PC-3 (cell line): ENCODE data around the gene HOXB7. TPM values are rescaled to one million over a fixed set of nuclear protein-coding genes. Genes with fewer than 3 reads are reported as not detected.

Experiments used
- ATAC-seq: fragments of 200-7000 bp; cut with Tn5 transposase; 2 replicates; pipeline ENCODE4 v1.9.1; 2020; ENCODE audit warnings: mild to moderate bottlenecking, moderate library complexity
- BruUV-seq: library from RNA; stranded (reverse); fragments of 400-500 nt; replicated peaks from 2 replicates; lab custom pipeline; 2021; lab: Mats Ljungman, UMichigan
- CTCF ChIA-PET: fragments of 300-600 bp; sonication (Branson Sonifier 250); formaldehyde crosslinking; loops from one replicate; lab custom pipeline; 2022; ENCODE audit warnings: antibody characterized with exemption; lab: Charles Lee
- POLR2A ChIA-PET: fragments of 300-600 bp; sonication (Branson Sonifier 250); formaldehyde crosslinking; loops from one replicate; lab custom pipeline; 2022; ENCODE audit warnings: antibody characterized with exemption; ENCODE audit not compliant: unreplicated experiment; lab: Charles Lee
- DNase-seq: peaks from one replicate; pipeline ENCODE4 v3.0.0-alpha.2; 2015
- H2AFZ ChIP-seq: fragments of 300-600 bp; sonication (generic); 2 replicates; pipeline ENCODE4 v1.6.0; 2016; ENCODE audit warnings: antibody characterized with exemption, low read length
- H3F3A ChIP-seq: fragments of 300-600 bp; sonication (generic); one replicate; pipeline ENCODE4 v1.6.0; 2017; ENCODE audit warnings: antibody characterized with exemption, low read length, control low read depth, mild to moderate bottlenecking; ENCODE audit not compliant: unreplicated experiment
- H3K27ac ChIP-seq: fragments of 300-600 bp; sonication (generic); 2 replicates; pipeline ENCODE4 v1.5.1; 2016; ENCODE audit warnings: mild to moderate bottlenecking, low read length
- H3K27me3 ChIP-seq: fragments of 300-600 bp; sonication (generic); 2 replicates; pipeline ENCODE4 v1.6.1; 2016; ENCODE audit warnings: low read length, mixed read lengths
- H3K36me3 ChIP-seq: fragments of 300-600 bp; sonication (generic); 2 replicates; pipeline ENCODE4 v1.6.1; 2016; ENCODE audit warnings: low read depth, mixed run types, low read length, mixed read lengths
- H3K4me1 ChIP-seq: fragments of 300-600 bp; sonication (generic); 2 replicates; pipeline ENCODE4 v1.5.1; 2016; ENCODE audit warnings: low read length; ENCODE audit not compliant: insufficient read depth
- H3K4me2 ChIP-seq: fragments of 300-600 bp; sonication (generic); 2 replicates; pipeline ENCODE4 v1.6.0; 2016; ENCODE audit warnings: low read length
- H3K4me3 ChIP-seq: fragments of 300-600 bp; sonication (generic); 2 replicates; pipeline ENCODE4 v1.5.1; 2016; ENCODE audit warnings: mild to moderate bottlenecking, low read length, mixed read lengths
- H3K79me2 ChIP-seq: fragments of 300-600 bp; sonication (generic); 2 replicates; pipeline ENCODE4 v1.6.1; 2017; ENCODE audit warnings: low read length, mixed read lengths
- H3K9ac ChIP-seq: fragments of 300-600 bp; sonication (generic); 2 replicates; pipeline ENCODE4 v1.6.0; 2016; ENCODE audit warnings: mild to moderate bottlenecking, low read length
- H3K9me2 ChIP-seq: fragments of 300-600 bp; sonication (generic); replicated peaks from 2 replicates; pipeline ENCODE4 v1.6.1; 2016; ENCODE audit warnings: mixed run types, low read length, mixed read lengths
- H3K9me3 ChIP-seq: fragments of 300-600 bp; sonication (generic); 2 replicates; pipeline ENCODE4 v1.6.1; 2016; ENCODE audit warnings: low read length, mixed read lengths
- H4K20me1 ChIP-seq: fragments of 300-600 bp; sonication (generic); 2 replicates; pipeline ENCODE4 v1.6.1; 2016; ENCODE audit warnings: low read length, mixed read lengths
- CTCF ChIP-seq: fragments of 300-600 bp; sonication (generic); conservative IDR thresholded peaks from 2 replicates; pipeline ENCODE4 v1.5.1; 2017; ENCODE audit warnings: antibody characterized with exemption, low read depth, mild to moderate bottlenecking, low read length
- EZH2 ChIP-seq: fragments of 300-600 bp; sonication (generic); IDR thresholded peaks from one replicate; pipeline ENCODE4 v1.6.1; 2017; ENCODE audit warnings: antibody characterized with exemption, mild to moderate bottlenecking, low read length; ENCODE audit not compliant: unreplicated experiment
- EZH2phosphoT487 ChIP-seq: fragments of 300-600 bp; sonication (generic); IDR thresholded peaks from 2 replicates; pipeline ENCODE4 v1.6.1; 2018; ENCODE audit warnings: mild to moderate bottlenecking, antibody characterized with exemption, low read length, borderline replicate concordance
- intact Hi-C: fragments of 100-400 bp; cut with micrococcal nuclease; formaldehyde crosslinking; loops from 2 replicates; pipeline ENCODE4 v1.9.0; 2023
- total RNA-seq: library from RNA; depleted of rRNA; stranded (reverse); fragments of >200 nt; gene quantifications from 2 replicates; pipeline ENCODE4 v1.2.3, GENCODE V29; 2014

HOXB7 gene
- total RNA-seq, 1 experiment from 2014 or later = not detected

DNA sequence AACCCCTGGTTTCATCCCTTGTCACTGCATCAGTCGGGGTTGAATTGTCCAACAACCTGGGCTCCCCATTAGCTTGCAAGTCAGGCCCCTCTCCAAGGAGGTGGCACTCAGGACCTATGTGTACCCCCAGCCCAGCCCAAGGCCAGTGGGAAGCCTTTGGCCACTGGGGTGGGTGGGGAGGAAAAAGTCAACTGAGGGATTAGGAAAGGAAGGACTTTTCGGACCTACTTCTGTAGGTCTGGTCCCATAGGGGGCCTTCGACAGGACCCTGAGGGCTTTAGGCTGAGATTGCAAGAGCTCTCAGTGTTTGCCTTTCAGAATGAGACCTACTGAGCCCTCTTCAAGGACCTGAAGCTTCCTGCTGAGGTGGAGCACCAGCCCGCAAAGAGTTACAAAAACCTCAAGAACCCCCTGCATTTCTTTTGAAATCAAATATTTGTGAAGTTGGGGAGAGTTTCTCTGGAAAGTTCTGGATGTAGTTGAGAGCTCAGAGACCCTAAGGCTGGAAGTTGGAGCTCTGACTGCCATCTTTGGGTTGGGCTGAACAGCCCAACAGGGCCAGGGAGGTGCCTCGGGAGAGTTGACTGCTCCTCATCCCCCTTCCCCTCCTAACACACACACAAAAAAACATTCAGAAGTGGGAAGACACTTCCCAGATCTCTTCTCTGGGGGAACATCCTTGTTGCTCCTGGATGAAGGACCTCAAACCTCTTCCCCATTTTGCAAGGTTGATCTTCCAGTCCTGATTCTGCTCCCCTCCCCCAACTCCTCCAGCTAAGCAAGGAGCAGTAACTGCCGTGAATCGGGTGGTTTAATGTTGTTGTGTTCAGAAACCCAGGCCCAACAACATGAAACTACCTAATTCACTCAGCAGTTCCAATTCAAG is 21.1 kb upstream of the HOXB7 start:
- intact Hi-C loops = no loop called here
- CTCF ChIA-PET = no interaction called here
- Histone ChIP-seq H3K4me1 (peaks cover 8% of the 10 kb centered on the region), H3K79me2 (no peaks in the 10 kb centered on the region), H3K9me2 (no peaks in the 10 kb centered on the region), H3K36me3 (no peaks in the 10 kb centered on the region), H3K27ac (no peak overlapping the region), H3F3A (no peaks in the 10 kb centered on the region), H3K4me3 (no peak overlapping the region), H3K4me2 (no peak overlapping the region), H3K9me3 (no peaks in the 10 kb centered on the region), H4K20me1 (no peaks in the 10 kb centered on the region), H2AFZ (no peak overlapping the region), H3K27me3 (peaks cover 54% of the 10 kb centered on the region), H3K9ac (no peak overlapping the region)
- POLR2A ChIA-PET = no interaction called here
- TF ChIP-seq EZH2 (no peak), EZH2phosphoT487 (no peak), CTCF (no peak)
- no TSS peak for BruUV-seq
- ATAC-seq (no peak), DNase-seq (no peak)

DNA sequence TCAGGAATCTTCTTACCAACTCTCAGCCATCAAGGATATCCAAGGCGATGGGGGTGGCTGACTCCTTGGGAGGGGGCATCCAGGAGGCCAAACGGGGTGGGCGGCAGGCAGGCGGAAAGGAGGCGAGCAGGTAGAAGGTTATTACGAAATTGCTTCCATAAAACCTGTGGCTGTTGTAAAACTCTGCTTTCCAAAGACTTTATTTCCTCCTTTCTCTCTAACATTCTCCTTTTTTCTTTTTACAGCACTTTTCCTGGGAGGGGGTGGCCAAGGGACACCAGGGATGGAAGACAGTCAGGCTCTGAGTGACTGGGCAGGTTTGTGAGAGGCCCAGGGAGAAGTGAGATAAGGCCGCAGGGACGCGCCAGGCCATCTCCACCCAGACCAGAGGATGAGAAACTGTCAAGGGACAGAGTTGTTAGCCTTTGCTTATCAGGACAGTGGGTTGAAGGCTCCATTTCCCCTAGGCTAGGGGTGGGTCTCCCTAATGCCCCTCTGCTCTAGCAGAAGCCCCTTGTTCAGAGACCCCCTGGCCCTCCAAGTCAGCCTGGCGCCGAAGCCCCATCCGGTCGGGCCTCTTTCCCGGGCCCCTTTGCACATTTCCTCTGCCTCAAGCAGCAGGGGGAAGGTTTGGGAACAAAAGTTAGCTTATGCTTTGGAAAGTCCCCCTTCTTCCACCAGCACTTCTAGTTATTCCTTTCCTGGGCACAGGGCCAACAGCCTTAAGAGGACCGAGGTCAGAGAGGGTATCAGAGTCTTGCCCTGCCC is 20.3 kb upstream of the HOXB7 start:
- no peak overlapping the region for H3K9ac ChIP-seq

More for the DNA sequence above, 20.3 kb upstream of the HOXB7 start:
- no peaks in the 10 kb centered on the region for H3K79me2 ChIP-seq
- H3K4me1 ChIP-seq = peaks cover 11% of the 10 kb centered on the region
- no peaks in the 10 kb centered on the region for H3K9me2 ChIP-seq
- no peak for DNase-seq
- no peaks in the 10 kb centered on the region for H3K9me3 ChIP-seq
- peaks cover 59% of the 10 kb centered on the region for H3K27me3 ChIP-seq
- H3K27ac ChIP-seq = no peak overlapping the region
- TF ChIP-seq EZH2 = no peak
- no peak for TF ChIP-seq CTCF
- no peak for TF ChIP-seq EZH2phosphoT487
- H2AFZ ChIP-seq = no peak overlapping the region
- CTCF ChIA-PET = no interaction called here
- POLR2A ChIA-PET = no interaction called here
- no peak for ATAC-seq
- no peaks in the 10 kb centered on the region for H4K20me1 ChIP-seq
- no peak overlapping the region for H3K4me2 ChIP-seq
- intact Hi-C loops = no loop called here
- no TSS peak for BruUV-seq
- no peak overlapping the region for H3K4me3 ChIP-seq
- H3K36me3 ChIP-seq = no peaks in the 10 kb centered on the region
- H3F3A ChIP-seq = no peaks in the 10 kb centered on the region
